GM18867 (cell line): Measurements from ENCODE around the gene SEZ6.

Experiments
- ATAC-seq: cut with Tn5 transposase; IDR thresholded peaks from one replicate; pipeline ENCODE4 v1.9.1; 2021; ENCODE audit warnings: mild to moderate bottlenecking, moderate library complexity; ENCODE audit not compliant: unreplicated experiment

Gene SEZ6

DNA sequence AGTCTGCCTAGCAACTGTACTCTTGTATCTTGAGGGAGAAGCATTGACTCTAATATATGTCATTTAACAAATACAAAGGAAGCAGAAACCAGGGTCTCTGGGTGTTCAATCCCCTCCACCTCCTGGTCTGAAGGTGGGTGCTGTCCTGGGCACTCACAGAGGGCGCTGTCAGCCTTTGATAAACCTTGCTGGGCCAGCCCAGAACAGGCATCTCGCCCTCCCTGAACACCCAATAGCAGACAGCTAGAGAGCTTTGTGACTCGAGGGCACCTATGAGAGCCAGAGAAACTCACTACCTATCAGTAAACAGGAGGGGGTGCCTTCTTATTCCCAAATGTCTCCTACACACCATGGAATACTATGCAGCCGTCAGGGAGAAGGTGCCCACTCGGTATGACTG, 30.8 kb upstream of the SEZ6 start:
- ATAC-seq = no peak

GRCh38 chr17:29034510-29034909, 28.7 kb upstream of the SEZ6 start:
- no peak for ATAC-seq

DNA sequence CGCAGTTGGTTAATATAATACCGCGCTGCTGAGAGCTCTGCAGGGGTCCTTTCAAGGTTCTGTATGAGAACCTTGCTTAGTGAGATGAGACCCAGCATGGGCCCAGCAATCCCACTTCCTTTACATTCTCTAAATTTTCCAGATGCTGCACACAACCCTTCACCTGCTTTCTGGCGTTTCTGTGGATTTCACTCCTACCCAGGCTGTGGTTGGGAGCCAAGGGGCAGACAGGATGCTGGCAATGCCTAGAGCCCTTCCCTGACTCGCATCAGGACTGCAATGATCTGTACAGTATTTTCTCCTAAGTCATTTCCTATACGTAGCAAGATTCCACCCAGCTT, 27.0 kb upstream of the SEZ6 start:
- ATAC-seq = no peak

- no peak for ATAC-seq
Observed at GRCh38 chr17:29032013-29032856, 26.4 kb upstream of the SEZ6 start.

DNA sequence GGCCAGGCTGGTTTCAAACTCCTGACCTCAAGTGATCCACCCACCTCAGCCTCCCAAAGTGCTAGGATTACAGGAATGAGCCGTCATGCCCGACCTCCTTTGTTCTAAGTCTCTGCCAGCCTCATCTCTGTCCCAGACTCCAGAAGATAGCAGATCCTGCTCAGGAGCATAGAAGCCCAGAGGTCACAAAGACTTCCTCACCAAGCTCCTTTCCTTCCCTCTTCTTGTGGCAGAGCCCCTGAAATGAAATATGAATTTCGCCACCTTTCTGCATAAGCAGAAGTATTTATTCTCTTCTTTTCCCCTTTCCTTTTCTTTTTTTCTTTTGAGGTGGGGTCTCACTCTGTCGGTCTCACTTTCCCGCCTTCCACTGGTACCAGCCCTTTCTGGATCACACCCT, 25.7 kb upstream of the SEZ6 start:
- no peak for ATAC-seq

- no peak for ATAC-seq
Observed at GRCh38 chr17:29024316-29024952, 18.6 kb upstream of the SEZ6 start.

DNA sequence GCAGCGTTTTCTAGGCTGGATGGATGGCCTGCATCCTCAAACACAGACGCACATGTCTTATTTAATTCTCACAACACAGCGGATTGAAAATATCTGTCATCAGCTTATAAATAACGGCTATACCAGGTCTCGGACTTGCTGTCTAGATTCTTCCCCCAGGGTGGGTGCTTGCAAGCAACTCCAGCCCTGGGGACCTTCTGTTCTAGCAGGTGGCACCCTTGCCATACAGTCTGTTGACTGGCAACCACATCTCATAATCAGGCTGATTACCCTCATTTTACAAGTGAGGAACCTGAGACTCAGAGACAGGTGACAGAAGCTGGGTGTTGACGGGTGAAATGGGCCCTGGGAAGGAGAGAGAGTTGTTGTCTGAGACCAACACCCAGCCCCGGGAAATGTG, 16.2 kb upstream of the SEZ6 start:
- ATAC-seq = no peak

DNA sequence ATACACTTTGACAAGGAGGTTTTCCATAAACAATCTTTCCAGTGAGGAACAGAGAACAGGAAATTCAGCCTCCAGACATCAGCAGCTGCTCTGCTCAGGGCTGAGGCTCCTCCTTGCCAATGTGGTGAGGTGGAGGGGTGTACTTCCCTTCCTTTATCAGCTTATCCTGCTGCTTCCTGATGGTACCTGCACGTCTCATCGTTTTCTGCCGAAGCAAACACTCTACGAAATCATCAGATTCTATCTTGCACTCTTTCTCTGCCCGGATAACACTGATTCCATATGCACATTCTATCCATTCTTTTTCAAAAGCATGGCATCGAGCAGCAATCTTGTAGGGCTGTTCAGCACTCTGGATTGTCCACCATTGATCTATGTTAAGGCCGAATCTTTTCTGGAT, 15.4 kb upstream of the SEZ6 start:
- ATAC-seq = no peak

GRCh38 chr17:29020576-29020975, 14.7 kb upstream of the SEZ6 start:
- ATAC-seq = no peak

- no peak for ATAC-seq
Observed at GRCh38 chr17:29019475-29020181, 13.8 kb upstream of the SEZ6 start.

GRCh38 chr17:29018788-29019474, 13.1 kb upstream of the SEZ6 start:
- no peak for ATAC-seq

- ATAC-seq = no peak
Observed at GRCh38 chr17:29016345-29017210, 10.7 kb upstream of the SEZ6 start.

GRCh38 chr17:29014716-29015115, 8.9 kb upstream of the SEZ6 start:
- ATAC-seq = no peak

GRCh38 chr17:29012535-29012934, 6.7 kb upstream of the SEZ6 start:
- ATAC-seq = no peak

DNA sequence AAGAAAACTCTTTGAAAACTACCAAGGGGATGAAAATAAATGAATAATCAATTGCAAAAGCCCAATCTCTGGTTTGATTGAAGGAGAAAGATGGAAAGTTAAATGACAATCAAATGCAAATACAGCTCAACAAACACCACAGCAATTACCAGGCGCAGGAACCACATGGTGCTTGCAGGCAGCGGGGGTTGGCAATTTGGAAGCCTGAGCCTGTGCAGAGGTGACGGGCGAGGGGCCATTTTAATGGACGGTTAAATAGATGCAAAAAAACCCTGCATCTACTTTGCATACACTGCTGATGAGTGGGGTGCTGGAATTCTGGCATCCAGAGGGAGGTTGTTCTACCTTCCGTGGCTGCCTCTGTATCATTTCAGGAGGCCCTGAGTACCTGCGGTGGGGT, 4.8 kb upstream of the SEZ6 start:
- ATAC-seq = no peak

- no peak for ATAC-seq
Observed at GRCh38 chr17:29010129-29010528, 4.3 kb upstream of the SEZ6 start.

- no peak for ATAC-seq
Observed at GRCh38 chr17:29008591-29008990, 2.8 kb upstream of the SEZ6 start.

DNA sequence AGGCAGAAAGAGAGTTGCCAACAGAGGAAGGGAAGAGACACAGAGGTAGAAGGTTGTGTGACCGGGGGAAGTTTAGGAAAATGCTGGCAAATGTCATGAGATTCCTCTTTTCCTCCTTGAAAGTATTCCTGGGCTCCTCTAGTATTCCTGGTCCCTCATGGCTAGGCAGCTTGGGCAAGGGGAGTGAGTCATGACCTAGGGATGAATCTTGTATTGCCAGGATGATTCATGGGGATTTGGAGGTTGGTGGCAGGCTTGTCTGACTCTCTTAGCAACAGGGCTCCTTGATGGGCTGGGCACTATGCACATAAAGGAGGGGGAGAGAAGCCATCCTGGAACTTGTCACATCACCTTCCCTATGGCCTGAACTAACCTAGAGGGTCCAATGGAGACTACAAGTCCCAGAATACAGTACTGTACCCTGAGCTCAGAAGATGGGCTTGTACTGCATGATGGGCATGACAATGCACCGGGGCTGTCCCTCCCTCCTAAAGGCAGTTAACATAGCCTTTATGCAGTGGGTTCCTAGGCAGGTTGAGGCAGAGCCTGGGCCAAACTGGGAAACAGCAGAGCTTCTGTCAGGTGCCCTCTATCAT, 2.1 kb upstream of the SEZ6 start:
- no peak for ATAC-seq

- no peak for ATAC-seq
Observed at GRCh38 chr17:29007456-29007855, 1.6 kb upstream of the SEZ6 start.

- no peak for ATAC-seq
Observed at GRCh38 chr17:29004081-29004692, 1.6 kb downstream of the SEZ6 start.
